Adipose tissue (tissue), 3 donors: ENCODE data around the gene WDR35. TPM values are rescaled to one million over a fixed set of nuclear protein-coding genes. Genes with fewer than 3 reads are reported as not detected.
"Not testable (repeated sequence)": the region's sequence is repeated elsewhere in the genome, so short reads cannot be mapped to it uniquely, and the experiment has no call there.

Source experiments
- H3K27ac ChIP-seq: one replicate; pipeline ENCODE4 v1.5.1; 2013; ENCODE audit warnings: low read depth, low read length
- WGBS, 3 donors: extraction: QIAGEN DNeasy Blood & Tissue Kit; methylation state at CpG; one replicate each; pipeline ENCODE4 v1.1.7; 2013; 5-methylcytosine and 5-hydroxymethylcytosine counted together
- polyA plus RNA-seq, 3 donors: library from polyadenylated mRNA; stranded (reverse); fragments of 200-250 nt; gene quantifications; one replicate each; pipeline ENCODE4 v1.2.3, GENCODE V29; 2013
- donor health status: healthy with polysubstance abuse.
- donor health status: Bipolar disorder and iron deficiency.
- donor health status: healthy.

Gene WDR35
- polyA plus RNA-seq, 3 donors, result 2.2 to 4.5 (median 2.9) TPM

DNA sequence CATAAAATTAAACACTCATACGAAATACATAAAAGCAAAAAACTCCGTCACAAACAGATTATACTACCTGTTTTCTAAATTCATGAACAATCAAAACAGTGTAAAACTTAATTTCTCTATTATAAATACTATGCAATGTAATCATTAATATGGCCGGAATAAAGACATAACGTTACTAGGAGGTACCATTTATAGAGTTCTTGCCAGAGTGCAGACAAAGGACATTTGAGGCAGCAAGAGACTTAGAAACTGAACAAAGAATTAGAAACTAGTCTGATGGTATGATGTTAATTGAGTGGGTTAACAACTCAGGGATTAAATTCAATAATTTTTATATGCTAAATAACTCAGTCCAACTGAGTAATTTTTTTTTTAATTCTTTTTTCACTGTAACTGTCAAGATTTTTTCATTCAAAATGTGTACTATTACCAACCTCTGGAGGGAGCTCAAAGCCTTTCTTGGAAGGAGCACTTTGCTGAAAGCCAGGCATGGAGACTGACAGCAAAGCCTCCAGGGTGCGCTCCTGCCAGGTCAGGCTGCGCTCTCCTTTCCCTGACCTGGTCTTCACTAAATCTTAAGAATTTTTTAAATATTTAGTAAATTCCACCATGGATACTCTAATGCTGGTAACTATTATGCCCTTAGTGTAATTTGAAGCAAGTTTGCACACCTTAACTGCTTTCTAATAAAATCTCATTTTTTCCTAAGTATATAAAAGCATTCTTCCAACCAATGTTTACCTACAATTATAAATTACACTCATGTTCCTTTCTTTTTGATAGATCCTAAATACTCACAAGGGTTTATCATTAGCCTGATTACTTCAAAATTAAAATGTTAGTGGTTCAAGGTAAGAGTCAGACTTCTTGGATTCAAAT, 34.1 kb downstream of the WDR35 start:
- H3K27ac ChIP-seq, result no peak overlapping the region
- WGBS, 3 donors, result 52 to 62% (median 60%) methylated on average over 6 of the region's 6 CpGs

DNA sequence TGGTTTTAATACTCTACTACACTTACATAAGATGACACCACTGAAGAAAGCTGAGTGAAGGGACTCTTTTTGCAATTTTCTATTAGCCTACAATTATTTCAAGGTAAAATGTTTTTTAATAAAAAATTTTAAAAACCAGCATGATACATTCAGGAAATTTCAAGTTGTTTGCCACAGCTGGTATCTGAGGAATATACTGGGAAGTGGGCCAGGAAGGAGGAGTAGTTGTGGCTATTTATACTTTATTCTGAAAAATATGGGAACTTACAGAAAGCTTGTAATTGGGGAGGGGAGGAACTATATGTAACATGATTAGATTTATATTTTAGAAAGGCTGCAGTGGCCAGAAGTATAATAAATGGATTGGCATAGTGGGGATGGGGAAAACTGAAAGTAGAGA, 40.8 kb downstream of the WDR35 start:
- no peak overlapping the region for H3K27ac ChIP-seq

DNA sequence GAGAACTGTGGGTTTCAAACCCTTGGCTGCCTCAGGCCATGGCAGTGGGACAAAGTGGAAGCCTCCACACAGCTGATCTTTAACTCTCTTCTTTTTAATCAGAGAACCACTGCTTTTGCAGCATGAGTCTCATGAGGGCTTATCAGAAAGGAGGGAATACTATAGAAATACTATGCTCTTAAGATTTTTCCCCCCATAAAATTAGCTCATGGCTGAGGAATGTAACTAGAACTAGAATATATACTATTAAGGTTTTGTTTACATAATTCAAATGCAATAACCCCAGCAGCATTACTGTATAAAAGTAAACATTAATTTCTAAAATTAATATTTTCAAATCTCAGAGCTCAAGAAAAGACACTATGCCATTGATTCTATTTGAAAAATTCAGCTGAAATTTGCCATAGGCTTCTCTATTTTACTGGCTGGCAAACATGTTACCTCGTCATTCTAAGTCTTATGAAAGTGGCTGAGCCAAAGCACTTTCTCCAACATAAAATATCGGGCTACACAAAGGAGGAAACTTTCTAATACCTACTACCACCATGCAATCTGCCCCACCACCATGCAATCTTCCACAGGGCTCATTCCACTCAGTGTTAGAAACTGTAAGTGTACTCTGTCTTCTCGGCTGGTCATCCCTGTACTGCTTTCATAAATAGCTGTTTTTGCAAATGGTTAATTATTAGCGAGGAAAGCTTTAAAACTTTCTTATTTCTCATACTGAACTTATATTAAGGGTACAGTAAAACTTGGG, 42.5 kb downstream of the WDR35 start:
- 89 to 94% (median 91%) methylated on average over 4 of the region's 4 CpGs for WGBS, 3 donors
- H3K27ac ChIP-seq, result no peak overlapping the region

DNA sequence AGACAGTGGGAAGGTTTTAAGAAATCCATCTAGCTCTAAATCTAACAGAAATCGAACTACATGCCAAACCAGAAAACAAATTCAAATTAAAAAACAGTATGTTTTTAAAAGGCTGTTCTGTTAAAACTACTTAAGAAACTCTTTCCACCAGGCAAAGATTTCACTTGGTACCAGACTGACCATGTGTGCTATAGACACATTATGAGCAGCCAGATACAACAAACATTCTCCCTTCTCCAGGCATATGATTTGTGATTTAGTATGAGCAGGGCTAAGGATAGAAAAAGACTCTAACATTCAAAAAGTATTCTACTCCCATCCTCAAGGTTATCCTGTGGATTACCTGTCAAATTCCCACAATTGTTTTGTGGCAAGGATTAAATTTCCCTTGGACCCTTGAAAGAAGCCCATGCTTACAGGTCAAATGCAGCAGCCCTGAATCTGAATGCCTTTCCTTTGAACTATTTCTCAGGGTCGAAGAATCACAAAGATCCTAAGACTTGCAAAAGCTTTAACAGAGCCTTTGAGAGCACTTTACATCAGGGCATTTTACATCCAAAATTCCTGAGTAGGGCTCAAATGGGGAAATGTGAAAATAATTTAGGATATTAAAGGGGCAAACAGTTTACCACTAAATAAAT, 45.6 kb downstream of the WDR35 start:
- 74 to 84% (median 78%) methylated on average over 2 of the region's 2 CpGs for WGBS, 3 donors
- no peak overlapping the region for H3K27ac ChIP-seq

DNA sequence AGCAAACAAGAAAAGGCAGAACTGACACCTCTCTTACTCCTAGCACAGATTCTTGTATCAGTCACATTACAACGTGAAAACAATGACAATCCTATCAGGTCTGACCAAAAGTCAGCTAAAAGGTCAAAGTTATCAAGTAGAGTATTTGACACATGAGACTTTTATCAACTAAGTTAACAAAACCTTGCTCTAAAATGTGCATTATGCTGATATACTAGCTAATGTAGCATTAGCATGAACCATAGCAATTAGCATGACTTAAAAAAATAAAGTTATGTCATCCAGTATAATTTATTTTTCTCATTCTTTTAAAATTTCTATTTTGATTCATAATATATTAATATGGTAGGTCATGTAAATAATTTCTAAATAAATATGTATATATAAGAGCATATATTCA, 46.7 kb downstream of the WDR35 start:
- H3K27ac ChIP-seq, result no peak overlapping the region
- WGBS, 3 donors, result 33 to 70% (median 60%) methylated on average over 1 of the region's 1 CpG

DNA sequence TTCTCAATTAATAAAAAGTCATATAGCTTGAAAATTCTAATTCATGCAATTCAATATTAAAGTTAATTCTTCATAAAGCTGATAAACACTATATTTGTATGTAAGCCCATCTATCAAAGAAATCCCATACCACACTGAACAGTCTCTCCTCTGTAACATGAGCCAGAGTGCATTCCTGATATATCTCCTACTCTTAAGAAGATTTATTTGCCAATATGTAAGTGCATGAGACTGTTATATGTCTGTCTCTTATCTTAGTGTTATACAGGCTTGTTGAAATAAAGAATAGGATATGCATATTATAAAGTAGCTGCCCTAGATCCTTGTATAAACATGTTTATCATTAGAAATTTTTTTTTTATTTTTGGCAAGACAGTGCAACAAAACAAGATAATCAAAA, 47.7 kb downstream of the WDR35 start:
- no peak overlapping the region for H3K27ac ChIP-seq

DNA sequence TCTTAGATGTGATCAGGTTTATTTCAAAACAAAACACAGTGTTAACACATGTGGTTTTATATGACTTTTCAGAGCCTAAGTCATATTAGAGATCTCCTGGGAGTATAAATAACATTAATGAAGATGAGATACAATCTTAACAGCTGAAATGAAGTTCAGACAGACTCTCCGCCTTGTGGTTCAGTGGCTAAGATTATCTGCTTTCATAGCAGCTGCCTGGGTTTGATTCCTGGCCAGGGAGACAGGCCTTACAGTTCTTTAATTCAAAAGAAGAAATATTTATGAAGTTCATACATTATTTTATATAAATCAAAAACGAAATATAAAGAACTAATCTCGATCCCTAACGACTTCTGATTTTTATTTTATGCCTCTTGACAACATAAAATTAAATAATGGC, 52.9 kb downstream of the WDR35 start:
- 92 to 97% (median 96%) methylated on average over 4 of the region's 4 CpGs for WGBS, 3 donors
- no peak overlapping the region for H3K27ac ChIP-seq

DNA sequence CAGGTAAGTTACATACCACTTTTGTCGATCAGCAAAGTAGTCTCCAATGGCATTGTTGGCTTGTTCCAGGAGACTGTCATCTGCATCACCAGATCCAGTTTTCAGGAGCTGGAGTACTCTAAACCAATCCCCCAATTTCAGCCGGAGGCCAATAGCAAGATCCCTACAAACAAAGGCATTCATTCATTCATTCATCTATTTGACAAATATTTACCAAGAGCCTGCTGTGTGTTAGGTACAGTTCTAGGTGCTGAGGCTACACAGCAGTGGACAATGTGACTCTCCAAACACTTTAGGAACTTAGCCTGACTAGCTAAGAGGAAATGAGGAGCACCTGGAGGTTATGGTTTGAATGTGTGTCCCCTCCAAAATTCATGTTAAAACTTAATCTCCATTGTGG, 53.7 kb downstream of the WDR35 start:
- 92 to 97% (median 93%) methylated on average over 2 of the region's 2 CpGs for WGBS, 3 donors
- no peak overlapping the region for H3K27ac ChIP-seq

DNA sequence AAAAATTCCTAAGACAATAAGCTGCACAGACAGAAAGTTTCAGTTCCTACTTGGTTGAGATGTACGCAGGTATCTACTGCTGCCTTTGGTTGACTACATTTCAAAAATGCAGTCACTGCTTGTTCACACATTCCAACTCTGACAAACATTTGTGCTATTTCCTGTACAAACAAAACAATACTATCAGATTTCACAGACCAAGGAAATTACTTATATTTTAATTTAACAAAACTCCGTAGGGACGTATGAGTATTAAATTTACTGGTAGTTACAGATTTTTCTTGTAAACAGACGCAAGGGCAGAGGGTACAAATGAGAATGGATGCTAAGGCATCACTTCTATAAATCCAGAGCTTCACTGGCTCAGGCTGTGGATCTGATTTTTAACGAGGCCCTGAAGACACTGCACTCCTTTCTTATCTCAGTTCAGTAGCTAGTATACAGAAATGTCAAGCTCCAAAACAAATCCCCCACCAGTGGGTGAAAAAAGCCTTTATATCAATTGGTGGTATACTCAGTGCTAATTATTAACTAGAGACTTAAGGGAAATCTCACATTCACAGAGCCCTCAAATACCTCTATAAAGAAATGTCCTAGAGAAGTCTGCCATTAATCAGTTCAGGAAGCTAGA, 56.4 kb downstream of the WDR35 start:
- 40 to 73% (median 60%) methylated on average over 5 of the region's 5 CpGs for WGBS, 3 donors
- H3K27ac ChIP-seq, result no peak overlapping the region

DNA sequence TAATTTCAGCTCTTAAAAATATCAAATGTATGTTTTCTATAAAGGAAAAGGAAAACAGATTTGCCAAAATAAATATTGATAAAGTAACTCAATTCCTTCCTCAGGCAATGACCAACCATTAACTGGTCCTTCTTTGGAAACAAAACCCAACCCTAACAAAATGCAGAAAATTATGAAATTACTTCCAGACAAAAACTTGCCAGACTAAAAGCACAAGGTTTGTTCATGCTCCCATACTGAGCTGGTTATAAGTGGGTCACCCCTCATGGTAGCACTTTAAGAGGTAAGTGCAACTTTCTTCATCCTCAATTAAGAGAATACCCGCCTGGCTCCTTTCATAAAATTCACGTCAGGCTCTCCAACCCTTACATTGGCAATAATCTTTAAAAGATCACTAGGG, 57.0 kb downstream of the WDR35 start:
- no peak overlapping the region for H3K27ac ChIP-seq
- WGBS, 3 donors, result 89 to 93% (median 89%) methylated on average over 2 of the region's 2 CpGs

DNA sequence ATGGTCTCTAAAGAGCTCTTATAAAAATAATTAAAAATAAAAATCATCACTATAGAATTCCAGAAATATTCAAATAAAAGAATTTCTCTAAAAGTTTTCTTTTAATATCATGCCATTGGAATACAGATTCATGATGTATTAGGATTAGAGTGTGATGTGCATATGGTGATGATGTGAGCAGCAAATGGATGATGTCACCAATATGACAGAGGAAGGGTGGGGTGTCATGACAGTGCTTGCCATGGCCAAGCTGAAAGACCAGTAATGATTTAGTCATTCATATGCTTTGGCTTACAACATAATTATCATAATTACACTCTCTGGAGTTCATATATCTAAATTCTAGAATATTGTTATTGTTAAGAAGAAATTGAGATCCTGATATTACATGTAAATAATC, 60.7 kb downstream of the WDR35 start:
- no peak overlapping the region for H3K27ac ChIP-seq

DNA sequence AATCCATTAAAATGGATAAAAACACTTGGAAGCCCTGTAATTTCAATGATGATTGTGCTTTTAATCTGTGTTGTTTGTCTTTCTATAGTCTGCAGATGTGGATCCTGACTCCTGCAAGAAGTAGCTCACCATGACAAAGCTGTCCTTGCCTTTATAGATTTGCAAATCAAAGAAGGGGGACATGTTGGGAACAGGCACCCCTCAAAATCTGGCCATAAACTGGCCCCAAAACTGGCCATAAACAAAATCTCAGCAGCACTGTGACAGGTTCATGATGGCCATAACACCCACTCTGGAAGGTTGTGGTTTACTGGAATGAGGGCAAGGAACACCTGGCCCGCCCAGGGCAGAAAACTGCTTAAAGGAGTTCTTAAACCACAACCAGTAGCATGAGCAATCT, 62.1 kb downstream of the WDR35 start:
- not testable (repeated sequence) for H3K27ac ChIP-seq
- 96 to 100% (median 97%) methylated on average over 1 of the region's 1 CpG for WGBS, 3 donors

DNA sequence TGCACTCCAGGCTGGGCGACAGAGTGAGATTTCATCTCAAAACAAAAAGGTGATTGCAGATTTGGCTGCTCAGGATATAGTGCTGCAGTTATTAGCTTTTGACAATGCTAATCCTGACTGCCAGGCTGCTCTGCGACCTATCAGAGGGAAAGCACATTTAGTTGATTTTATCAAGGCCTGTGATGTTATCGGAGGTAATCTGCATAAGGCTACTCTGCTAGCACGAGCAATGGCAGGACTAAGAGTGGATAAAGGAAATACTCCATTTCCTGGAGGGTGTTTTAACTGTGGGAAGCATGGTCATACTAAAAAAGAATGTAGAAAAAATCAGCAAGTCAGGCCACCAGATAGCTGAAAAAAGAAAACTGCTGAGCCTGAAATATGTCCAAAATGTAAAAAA, 65.4 kb downstream of the WDR35 start:
- H3K27ac ChIP-seq, result not testable (repeated sequence)

DNA sequence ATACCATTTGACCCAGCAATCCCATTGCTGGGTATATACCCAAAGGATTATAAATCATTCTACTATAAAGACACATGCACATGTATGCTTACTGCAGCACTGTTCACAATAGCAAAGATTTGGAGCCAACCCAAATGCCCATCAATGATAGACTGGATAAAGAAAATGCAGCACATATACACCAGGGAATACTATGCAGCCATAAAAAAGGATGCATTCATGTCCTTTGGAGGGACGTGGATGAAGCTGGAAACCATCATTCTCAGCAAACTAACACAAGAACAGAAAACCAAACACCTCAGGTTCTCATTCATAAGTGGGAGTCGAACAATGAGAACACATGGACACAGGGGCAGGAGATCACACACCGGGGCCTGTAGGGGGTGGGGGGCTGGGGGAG, 67.7 kb downstream of the WDR35 start:
- not testable (repeated sequence) for H3K27ac ChIP-seq
- 63 to 97% (median 96%) methylated on average over 3 of the region's 3 CpGs for WGBS, 3 donors

More for the DNA sequence above, 65.4 kb downstream of the WDR35 start:
- WGBS, 3 donors, result 82 to 89% (median 83%) methylated on average over 4 of the region's 4 CpGs

DNA sequence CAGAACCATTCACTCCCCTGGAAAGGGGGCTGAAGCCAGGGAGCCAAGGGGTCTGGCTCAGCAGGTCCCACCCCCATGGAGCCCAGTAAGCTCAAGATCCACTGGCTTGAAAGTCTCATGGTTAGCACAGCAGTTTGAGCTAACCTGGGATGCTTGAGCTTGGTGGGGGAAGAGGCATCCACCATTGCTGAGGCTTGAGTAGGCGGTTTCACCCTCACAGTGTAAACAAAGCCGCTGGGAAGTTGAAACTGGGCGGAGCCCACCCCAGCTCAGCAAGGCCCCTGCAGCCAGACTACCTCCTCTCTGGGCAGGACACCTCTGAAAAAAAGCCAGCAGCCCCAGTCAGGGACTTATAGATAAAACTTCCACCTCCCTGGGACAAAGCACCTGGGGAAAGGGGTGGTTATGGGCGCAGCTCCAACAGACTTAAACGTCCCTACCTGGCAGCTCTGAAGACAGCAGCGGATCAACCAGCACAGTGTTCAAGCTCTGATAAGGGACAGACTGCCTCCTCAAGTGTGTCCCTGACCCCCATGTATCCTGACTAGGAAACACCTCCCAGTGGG, 73.4 kb downstream of the WDR35 start:
- H3K27ac ChIP-seq, result no peak overlapping the region
- WGBS, 3 donors, result 72 to 92% (median 87%) methylated on average over 6 of the region's 6 CpGs

DNA sequence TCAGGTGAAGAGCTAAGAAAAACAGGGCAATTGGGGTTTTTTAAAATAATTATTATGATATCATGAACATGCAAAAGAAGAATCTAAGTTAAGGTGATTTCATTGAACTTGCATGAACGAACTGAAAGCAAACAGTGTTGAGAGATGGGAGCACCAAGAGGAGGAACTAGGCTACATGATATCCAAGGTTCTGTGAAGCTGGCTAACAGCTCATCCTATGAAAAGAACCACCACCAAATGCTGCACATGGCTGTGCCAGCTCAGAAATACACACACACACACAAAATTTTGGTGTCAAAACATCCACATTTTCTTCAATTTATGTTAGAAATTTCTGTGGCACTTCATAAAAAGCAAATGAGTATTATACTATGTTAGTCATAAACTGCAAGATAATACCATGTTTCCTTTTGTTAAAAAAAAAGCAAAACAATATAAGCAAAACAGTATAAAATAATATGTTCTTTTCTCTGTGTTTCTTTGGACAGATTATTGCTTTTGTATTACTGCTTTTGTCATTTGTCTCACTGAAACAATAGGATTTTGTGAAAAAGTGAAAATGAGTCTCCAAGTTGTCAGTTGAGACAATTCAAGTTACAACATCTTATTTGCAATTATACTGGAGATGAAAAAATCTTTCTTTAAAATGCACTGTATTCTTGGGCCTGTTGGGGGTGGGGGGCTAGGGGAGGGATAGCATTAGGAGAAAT, 75.5 kb downstream of the WDR35 start:
- H3K27ac ChIP-seq, result no peak overlapping the region
- 72 to 93% (median 92%) methylated on average over 1 of the region's 1 CpG for WGBS, 3 donors

DNA sequence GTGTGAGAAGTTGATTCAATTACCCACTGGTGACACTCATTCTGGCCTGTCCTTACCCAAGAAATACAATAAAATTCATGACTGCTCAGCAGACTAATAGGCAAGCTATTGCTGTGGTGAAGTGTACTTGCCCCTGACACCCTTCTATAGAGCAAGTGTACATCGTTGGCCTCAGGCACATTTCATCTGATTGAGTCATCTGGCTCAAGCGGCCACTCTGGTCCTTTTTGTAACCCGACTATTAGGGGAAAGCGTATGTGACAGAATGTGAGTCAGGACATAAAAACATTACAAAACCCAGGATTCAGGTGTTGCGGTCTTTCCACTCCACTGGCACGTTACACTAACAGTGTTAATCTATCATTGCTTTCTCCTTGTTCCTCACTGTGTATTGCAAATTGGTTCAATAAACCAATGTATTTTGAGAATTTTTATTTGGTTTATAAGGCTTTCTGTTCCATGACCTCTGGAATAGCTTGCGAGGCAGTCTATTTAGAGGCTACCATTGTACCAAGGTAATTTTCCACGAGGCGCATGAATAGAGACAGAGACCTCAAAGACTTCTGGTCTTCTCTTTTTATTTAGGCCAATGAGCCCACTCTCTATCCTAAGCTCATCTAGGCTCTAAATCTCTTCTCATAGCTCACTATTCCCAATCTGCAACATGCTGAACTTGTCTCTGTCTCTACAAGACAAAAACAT, 77.9 kb downstream of the WDR35 start:
- WGBS, 3 donors, result 95 to 98% (median 95%) methylated on average over 9 of the region's 9 CpGs
- H3K27ac ChIP-seq, result no peak overlapping the region
